ENCODE results near the gene CRYBG2.

DNA sequence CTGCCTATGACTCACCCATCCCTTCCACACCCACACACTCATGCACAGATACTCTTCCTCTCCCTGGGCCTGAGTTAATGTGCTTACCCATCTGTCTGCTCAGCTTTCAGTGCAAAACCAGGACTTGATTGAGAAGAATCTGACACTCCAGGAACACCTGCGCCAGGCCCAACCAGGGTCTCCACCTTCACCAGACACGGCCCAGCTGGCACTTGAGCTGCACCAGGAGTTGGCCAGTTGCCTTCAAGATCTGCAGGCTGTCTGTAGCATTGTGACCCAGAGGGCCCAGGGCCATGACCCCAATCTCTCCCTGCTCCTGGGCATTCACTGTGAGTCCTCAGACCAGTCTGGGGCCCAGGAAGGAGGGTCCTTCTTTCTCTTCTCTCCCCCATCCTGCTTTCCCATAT, 77.5 kb downstream of the CRYBG2 start:
- no peak for TF ChIP-seq PHF8 (conservative IDR thresholded peaks at IDR 0.05; ENCODE audit: low read depth, low read length)
- no peak for TF ChIP-seq YY1 (IDR thresholded peaks at IDR 0.05; ENCODE audit: low read depth, low read length)
- TF ChIP-seq SP2 (IDR thresholded peaks at IDR 0.05; ENCODE audit: low read length) = no peak
- no peak for TF ChIP-seq POLR2AphosphoS5 (IDR thresholded peaks at IDR 0.05; ENCODE audit: low read depth, low read length)
- TF ChIP-seq SIN3A (conservative IDR thresholded peaks at IDR 0.05 in 1 of 2, IDR thresholded peaks at IDR 0.05 in 1 of 2; ENCODE audit: low read depth in 1 of 2, low read length in 2 of 2) = no peak
- TF ChIP-seq CTCF (IDR thresholded peaks at IDR 0.05; ENCODE audit: control extremely low read depth in 1 of 3, insufficient read depth in 1 of 3, low read depth in 1 of 3, low read length in 3 of 3) = no peak
- no peak for TF ChIP-seq KDM1A (IDR thresholded peaks at IDR 0.05; ENCODE audit: borderline replicate concordance, low read length)
- no peak for TF ChIP-seq FOSL1 (IDR thresholded peaks at IDR 0.05; ENCODE audit: insufficient read depth, low read depth, low read length)
- TF ChIP-seq RXRA (IDR thresholded peaks at IDR 0.05; ENCODE audit: insufficient read depth, low read depth, low read length) = no peak
- no peak for TF ChIP-seq TEAD4 (IDR thresholded peaks at IDR 0.05; ENCODE audit: low read depth, low read length)
- TF ChIP-seq TCF12 (IDR thresholded peaks at IDR 0.05; ENCODE audit: low read depth, low read length) = no peak
